Upper lobe of left lung (tissue), 6 donors: Measurements from ENCODE around the gene RERE. TPM values are rescaled to one million over a fixed set of nuclear protein-coding genes. Genes with fewer than 3 reads are reported as not detected.
"Not testable (repeated sequence)": the region's sequence is repeated elsewhere in the genome, so short reads cannot be mapped to it uniquely, and the experiment has no call there.

Experiments used
- ATAC-seq, 2 donors: fragments of 200-7000 bp; cut with Tn5 transposase; one replicate each; pipeline ENCODE4 v1.9.1; 2022; ENCODE audit warnings: mild to moderate bottlenecking in 2 of 2, moderate library complexity in 2 of 2; ENCODE audit not compliant: low FRiP score in 2 of 2
- DNase-seq, 2 donors: peaks; one replicate each; pipeline ENCODE4 v3.0.0-alpha.2; 2019 to 2020
- H3K27ac ChIP-seq, 4 donors: fragments of 200-600 bp; sonication (generic); one replicate each; pipeline ENCODE4 v1.5.1; 2016 to 2019
- H3K27me3 ChIP-seq, 4 donors: fragments of 200-600 bp; sonication (generic); one replicate each; pipeline ENCODE4 v1.5.1; 2017 to 2019
- H3K36me3 ChIP-seq, 4 donors: fragments of 200-600 bp; sonication (generic); one replicate each; pipeline ENCODE4 v1.5.1; 2016 to 2019
- H3K4me1 ChIP-seq, 4 donors: fragments of 200-600 bp; sonication (generic); one replicate each; pipeline ENCODE4 v1.5.1; 2018 to 2019
- H3K4me3 ChIP-seq, 4 donors: fragments of 200-600 bp; sonication (generic); one replicate each; pipeline ENCODE4 v1.5.1; 2017 to 2019; ENCODE audit warnings: mild to moderate bottlenecking in 2 of 4, moderate library complexity in 1 of 4
- H3K9me3 ChIP-seq, 4 donors: fragments of 200-600 bp; sonication (generic); one replicate each; pipeline ENCODE4 v1.5.1; 2018 to 2019
- CTCF ChIP-seq, 6 experiments: fragments of 450-650 bp in 4 of 6; fragments of 200-600 bp in 2 of 6; sonication (generic) in 2 of 6; IDR thresholded peaks; one replicate each; pipeline ENCODE4 v1.5.1; 2016 to 2019; ENCODE audit warnings: antibody characterized with exemption in 6 of 6
- EP300 ChIP-seq, 4 donors: sonication (generic); formaldehyde crosslinking; IDR thresholded peaks; one replicate each; pipeline ENCODE4 v1.5.1; 2017; ENCODE audit warnings: antibody characterized with exemption in 4 of 4, control low read depth in 2 of 4
- POLR2A ChIP-seq, 4 donors: fragments of 450-650 bp; IDR thresholded peaks; one replicate each; pipeline ENCODE4 v1.5.1; 2016 to 2017; ENCODE audit warnings: antibody characterized with exemption in 4 of 4, mild to moderate bottlenecking in 2 of 4
- POLR2AphosphoS5 ChIP-seq, 2 donors: sonication (generic); formaldehyde crosslinking; IDR thresholded peaks; one replicate each; pipeline ENCODE4 v1.5.1; 2017; ENCODE audit warnings: antibody characterized with exemption in 2 of 2
- WGBS, 2 donors: methylation state at CpG; one replicate each; pipeline ENCODE4 v1.1.5; 2017 to 2018; 5-methylcytosine and 5-hydroxymethylcytosine counted together
- total RNA-seq, 6 donors: library from RNA; depleted of rRNA in 4 of 6; stranded (reverse); fragments of >200 nt in 4 of 6; gene quantifications; one replicate each; pipeline versions ENCODE4 v1.1.0 to v1.2.1, GENCODE V29; 2016 to 2021
- donor health status: DM: no; HTN: no; CAD: no; lungs with moderate emphysema.
- donor health status: DM: no; HTN: yes; CAD: no; lungs with severe emphysema.

The RERE gene
- total RNA-seq, 6 donors from 2014 or later, result 75.5 to 222 (median 104) TPM

GRCh38 chr1:8616791-8617190 is 200.6 kb downstream of the RERE start:
- H3K36me3 ChIP-seq, H3K9me3 ChIP-seq, H3K27me3 ChIP-seq, ATAC-seq, H3K4me3 ChIP-seq, DNase-seq, H3K4me1 ChIP-seq, H3K27ac ChIP-seq: not testable (repeated sequence)
- WGBS, 2 donors, result 87 to 95% methylated on average over 8 of the region's 8 CpGs

GRCh38 chr1:8611634-8612515 is 205.6 kb downstream of the RERE start:
- not testable (repeated sequence) for ATAC-seq, H3K4me1 ChIP-seq

GRCh38 chr1:8607906-8608305 is 209.5 kb downstream of the RERE start:
- Histone ChIP-seq H3K36me3 (no peaks in the 10 kb centered on the region), H3K27ac (no peak overlapping the region), H3K4me3 (no peak overlapping the region), H3K9me3 (no peaks in the 10 kb centered on the region), H3K27me3 (no peaks in the 10 kb centered on the region), H3K4me1 (peaks cover 0 to 4% (median 2%) of the 10 kb centered on the region in 4 donors)
- TF ChIP-seq POLR2A (IDR thresholded peaks at IDR 0.05) (no peak), EP300 (IDR thresholded peaks at IDR 0.05) (no peak), POLR2AphosphoS5 (IDR thresholded peaks at IDR 0.05) (no peak), CTCF (IDR thresholded peaks at IDR 0.05) (no peak)
- ATAC-seq (no peak), DNase-seq (no peak)
- WGBS, 2 donors, result 83 to 86% methylated on average over 5 of the region's 5 CpGs

More at GRCh38 chr1:8611634-8612515, 205.6 kb downstream of the RERE start:
- DNase-seq, H3K27me3 ChIP-seq, H3K36me3 ChIP-seq, H3K27ac ChIP-seq, H3K9me3 ChIP-seq, H3K4me3 ChIP-seq: not testable (repeated sequence)
- 78 to 80% methylated on average over 3 of the region's 3 CpGs for WGBS, 2 donors

- Histone ChIP-seq H3K27ac (peak overlapping the region in 1 of 4 donors; percentile 57), H3K4me3 (no peak overlapping the region)
- 58 to 62% methylated on average over 7 of the region's 7 CpGs for WGBS, 2 donors
Observed at GRCh38 chr1:8604041-8604945, 213.1 kb downstream of the RERE start.

GRCh38 chr1:8603220-8603616 is 214.2 kb downstream of the RERE start:
- ATAC-seq (no peak), DNase-seq (no peak)
- no peaks in the 10 kb centered on the region for H3K36me3 ChIP-seq
- WGBS, 2 donors, result 61 to 74% methylated on average over 4 of the region's 4 CpGs
- peaks cover 8 to 21% (median 16%) of the 10 kb centered on the region in 4 donors for H3K4me1 ChIP-seq
- H3K27ac ChIP-seq, result peak overlapping the region in 1 of 4 donors; percentile 27
- H3K27me3 ChIP-seq, result no peaks in the 10 kb centered on the region
- no peak overlapping the region for H3K4me3 ChIP-seq
- TF ChIP-seq EP300 (IDR thresholded peaks at IDR 0.05) (no peak), POLR2A (IDR thresholded peaks at IDR 0.05) (no peak)
- no peaks in the 10 kb centered on the region for H3K9me3 ChIP-seq

More at GRCh38 chr1:8604041-8604945, 213.1 kb downstream of the RERE start:
- ATAC-seq, result no peak
- TF ChIP-seq POLR2A (IDR thresholded peaks at IDR 0.05) (no peak), POLR2AphosphoS5 (IDR thresholded peaks at IDR 0.05) (no peak), EP300 (IDR thresholded peaks at IDR 0.05) (no peak), CTCF (IDR thresholded peaks at IDR 0.05) (no peak)
- Histone ChIP-seq H3K9me3 (no peaks in the 10 kb centered on the region), H3K4me1 (peaks cover 4 to 11% (median 9%) of the 10 kb centered on the region in 4 donors), H3K27me3 (no peaks in the 10 kb centered on the region), H3K36me3 (no peaks in the 10 kb centered on the region)
- DNase-seq, result no peak
